Measurements from ENCODE around the gene NOS1AP.

The NOS1AP gene

DNA sequence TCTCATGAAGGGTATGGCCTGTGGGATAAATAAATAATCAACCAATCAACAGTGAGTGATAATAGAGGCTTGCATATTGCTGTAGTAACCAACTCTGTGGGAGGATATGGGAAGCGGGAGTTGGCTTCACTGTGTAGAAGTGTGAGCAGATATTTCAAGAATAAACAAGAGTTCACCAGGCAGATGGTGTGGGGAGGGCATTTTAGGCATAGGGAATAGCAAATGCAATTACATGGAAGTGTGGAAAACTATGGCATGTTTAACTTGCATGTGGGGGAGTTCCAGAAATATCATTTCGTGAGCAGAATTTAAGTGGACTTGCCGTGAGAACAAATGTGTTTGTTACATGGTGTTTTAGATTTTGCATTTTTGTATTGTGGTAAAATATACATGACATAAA is 211.9 kb downstream of the NOS1AP start:
- Histone ChIP-seq H3K9me3 (ENCODE audit: insufficient read depth, low read length) (no peaks in the 10 kb centered on the region), H3K9ac (ENCODE audit: insufficient read length, low read depth) (no peak overlapping the region), H3K4me1 (ENCODE audit: insufficient read depth, insufficient read length) (no peaks in the 10 kb centered on the region), H3K36me3 (ENCODE audit: insufficient read depth, insufficient read length, low read length) (no peaks in the 10 kb centered on the region), H3K27me3 (ENCODE audit: insufficient read depth, insufficient read length) (no peaks in the 10 kb centered on the region), H3K4me3 (ENCODE audit: insufficient read length, low read depth) (no peak overlapping the region)
- DNase-seq (ENCODE audit: low read depth, low spot score), result no peak
- TF ChIP-seq SUZ12 (IDR thresholded peaks at IDR 0.05; ENCODE audit: extremely low read depth, insufficient read depth, insufficient read length), result no peak
- TF ChIP-seq YY1 (IDR thresholded peaks at IDR 0.05; ENCODE audit: insufficient read depth, insufficient read length), result no peak
- no peak for TF ChIP-seq ZNF274 (IDR thresholded peaks at IDR 0.05; ENCODE audit: low read depth, low read length)

DNA sequence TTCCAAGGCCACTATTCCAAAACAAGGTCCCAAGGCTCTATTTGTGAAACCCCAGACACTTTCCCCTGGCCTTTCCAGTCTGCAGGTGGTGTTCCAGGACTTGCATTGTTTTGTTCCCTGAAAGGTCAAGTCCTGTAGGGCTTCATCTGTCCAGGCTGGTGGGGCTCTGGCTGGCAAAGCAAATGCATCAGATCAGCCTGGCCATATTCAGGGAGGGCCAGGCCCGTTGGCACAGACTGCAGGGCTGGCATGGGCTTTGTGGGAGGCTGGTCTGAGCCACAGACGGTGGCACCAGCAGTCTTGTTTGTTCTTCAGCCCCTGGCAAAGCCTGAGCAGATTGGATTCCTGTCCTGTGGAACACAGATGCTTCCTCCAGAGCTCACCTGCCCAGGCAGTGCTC is 214.2 kb downstream of the NOS1AP start:
- TF ChIP-seq YY1 (IDR thresholded peaks at IDR 0.05; ENCODE audit: insufficient read depth, insufficient read length) (no peak), SUZ12 (IDR thresholded peaks at IDR 0.05; ENCODE audit: extremely low read depth, insufficient read depth, insufficient read length) (no peak), ZNF274 (IDR thresholded peaks at IDR 0.05; ENCODE audit: low read depth, low read length) (no peak)
- Histone ChIP-seq H3K4me3 (ENCODE audit: insufficient read length, low read depth) (no peak overlapping the region), H3K9me3 (ENCODE audit: insufficient read depth, low read length) (no peaks in the 10 kb centered on the region), H3K9ac (ENCODE audit: insufficient read length, low read depth) (no peak overlapping the region), H3K4me1 (ENCODE audit: insufficient read depth, insufficient read length) (no peaks in the 10 kb centered on the region), H3K36me3 (ENCODE audit: insufficient read depth, insufficient read length, low read length) (no peaks in the 10 kb centered on the region), H3K27me3 (ENCODE audit: insufficient read depth, insufficient read length) (no peaks in the 10 kb centered on the region)
- DNase-seq (ENCODE audit: low read depth, low spot score), result no peak

DNA sequence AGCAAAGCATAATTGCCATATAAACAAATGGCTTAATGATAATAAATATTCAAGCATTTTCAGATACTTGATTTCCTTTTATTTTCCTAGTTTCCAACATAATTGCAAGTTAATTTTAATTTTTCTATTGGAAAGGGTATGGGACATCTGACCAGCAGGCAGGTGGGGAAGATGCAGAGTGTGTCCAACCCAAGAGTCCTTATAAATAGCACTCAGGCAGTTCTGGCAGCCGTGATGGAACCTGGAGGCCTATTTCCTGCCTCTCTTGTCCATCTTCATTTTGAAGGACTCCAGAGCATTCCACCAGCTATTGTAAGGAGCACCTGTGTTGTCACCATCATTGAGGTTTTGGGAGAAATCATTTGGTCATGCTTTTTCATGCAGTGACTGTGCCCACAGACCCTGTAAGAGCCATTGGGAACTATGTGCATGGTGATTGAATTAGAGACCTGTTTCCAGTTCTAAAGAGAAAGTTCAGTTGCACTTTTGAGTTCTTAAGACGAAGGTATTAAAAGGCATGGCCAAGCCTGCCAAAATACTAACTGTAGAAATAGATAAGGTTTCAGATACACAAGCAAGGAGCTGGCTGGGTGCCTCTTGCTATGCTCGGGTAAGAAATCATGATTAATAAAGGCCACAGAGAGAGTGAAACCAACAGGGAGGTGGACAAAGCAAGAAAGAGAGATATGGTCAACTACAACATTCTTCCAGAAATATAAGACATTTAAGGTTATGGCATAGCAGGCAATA is 214.9 kb downstream of the NOS1AP start:
- Histone ChIP-seq H3K9ac (ENCODE audit: insufficient read length, low read depth) (no peak overlapping the region), H3K36me3 (ENCODE audit: insufficient read depth, insufficient read length, low read length) (no peaks in the 10 kb centered on the region), H3K4me3 (ENCODE audit: insufficient read length, low read depth) (no peak overlapping the region), H3K27me3 (ENCODE audit: insufficient read depth, insufficient read length) (no peaks in the 10 kb centered on the region), H3K9me3 (ENCODE audit: insufficient read depth, low read length) (no peaks in the 10 kb centered on the region), H3K4me1 (ENCODE audit: insufficient read depth, insufficient read length) (no peaks in the 10 kb centered on the region)
- no peak for TF ChIP-seq SUZ12 (IDR thresholded peaks at IDR 0.05; ENCODE audit: extremely low read depth, insufficient read depth, insufficient read length)
- no peak for TF ChIP-seq YY1 (IDR thresholded peaks at IDR 0.05; ENCODE audit: insufficient read depth, insufficient read length)
- TF ChIP-seq ZNF274 (IDR thresholded peaks at IDR 0.05; ENCODE audit: low read depth, low read length), result no peak
- DNase-seq (ENCODE audit: low read depth, low spot score), result no peak

DNA sequence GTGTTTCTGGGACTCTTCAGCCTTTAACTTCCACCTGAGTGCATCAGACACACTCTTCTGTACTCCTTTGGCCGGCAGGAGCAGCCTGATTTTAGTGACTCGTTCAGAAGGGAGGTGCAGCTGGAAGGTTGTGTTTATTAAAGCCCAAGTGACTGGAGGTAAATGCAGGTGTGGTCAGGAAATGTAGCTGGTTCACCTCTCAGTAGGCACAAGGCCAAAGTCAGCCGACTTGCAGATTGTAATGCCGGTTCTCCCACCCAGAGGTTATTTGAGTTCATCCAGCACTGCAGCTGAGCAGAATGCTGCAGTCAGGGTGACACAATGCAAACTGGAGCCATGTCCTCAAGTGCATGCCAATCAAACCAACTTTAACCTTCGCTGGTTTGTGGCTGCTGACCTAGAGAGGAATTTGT is 215.7 kb downstream of the NOS1AP start:
- H3K4me1 ChIP-seq (ENCODE audit: insufficient read depth, insufficient read length), result no peaks in the 10 kb centered on the region
- no peaks in the 10 kb centered on the region for H3K9me3 ChIP-seq (ENCODE audit: insufficient read depth, low read length)
- H3K27me3 ChIP-seq (ENCODE audit: insufficient read depth, insufficient read length), result no peaks in the 10 kb centered on the region
- no peak overlapping the region for H3K4me3 ChIP-seq (ENCODE audit: insufficient read length, low read depth)
- no peak for DNase-seq (ENCODE audit: low read depth, low spot score)
- no peak overlapping the region for H3K9ac ChIP-seq (ENCODE audit: insufficient read length, low read depth)
- no peak for TF ChIP-seq SUZ12 (IDR thresholded peaks at IDR 0.05; ENCODE audit: extremely low read depth, insufficient read depth, insufficient read length)
- no peak for TF ChIP-seq ZNF274 (IDR thresholded peaks at IDR 0.05; ENCODE audit: low read depth, low read length)
- no peak for TF ChIP-seq YY1 (IDR thresholded peaks at IDR 0.05; ENCODE audit: insufficient read depth, insufficient read length)
- no peaks in the 10 kb centered on the region for H3K36me3 ChIP-seq (ENCODE audit: insufficient read depth, insufficient read length, low read length)

DNA sequence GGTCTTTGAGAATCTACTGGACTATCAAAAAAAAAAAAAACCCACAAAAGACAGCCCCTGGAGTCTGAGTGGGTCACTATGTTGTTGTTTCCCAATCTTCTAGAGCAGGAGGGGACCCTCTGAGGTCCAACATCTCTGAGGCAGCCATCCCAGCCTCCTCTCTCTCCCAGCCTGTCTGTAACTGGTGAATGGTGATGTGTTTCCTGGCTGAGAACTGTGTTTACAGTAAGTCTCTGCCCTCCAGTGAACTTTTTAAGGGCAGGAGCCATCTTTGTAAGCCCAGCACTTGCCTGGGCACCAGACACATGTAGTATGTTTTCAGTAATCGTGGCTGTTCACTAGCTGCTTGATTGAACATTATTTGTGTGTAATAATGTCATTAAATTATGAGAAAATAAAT is 221.5 kb downstream of the NOS1AP start:
- DNase-seq (ENCODE audit: low read depth, low spot score), result no peak
- H3K27me3 ChIP-seq (ENCODE audit: insufficient read depth, insufficient read length), result no peaks in the 10 kb centered on the region
- H3K9ac ChIP-seq (ENCODE audit: insufficient read length, low read depth), result no peak overlapping the region

DNA sequence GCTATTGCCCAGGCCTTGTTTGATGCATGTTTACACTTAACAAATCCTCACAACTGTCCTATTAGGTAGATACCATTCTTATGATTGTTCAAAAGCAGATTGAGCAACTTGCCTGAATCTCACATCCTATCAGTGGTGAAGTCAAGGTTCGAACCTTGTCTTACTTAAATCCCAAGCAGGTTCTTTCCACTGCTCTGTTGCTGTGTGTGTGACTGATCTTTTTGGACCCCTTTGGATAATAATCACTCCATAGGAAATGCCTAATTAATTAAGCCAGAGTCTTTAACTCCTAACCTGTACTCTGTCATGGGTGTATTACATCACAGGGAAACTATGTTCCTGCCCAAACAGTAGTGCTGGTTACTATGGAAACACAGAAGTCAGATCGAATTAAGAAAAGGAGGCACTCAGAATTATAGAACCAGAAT is 222.9 kb downstream of the NOS1AP start:
- Histone ChIP-seq H3K9ac (ENCODE audit: insufficient read length, low read depth) (no peak overlapping the region), H3K36me3 (ENCODE audit: insufficient read depth, insufficient read length, low read length) (no peaks in the 10 kb centered on the region), H3K4me1 (ENCODE audit: insufficient read depth, insufficient read length) (no peaks in the 10 kb centered on the region), H3K27me3 (ENCODE audit: insufficient read depth, insufficient read length) (no peaks in the 10 kb centered on the region), H3K4me3 (ENCODE audit: insufficient read length, low read depth) (no peak overlapping the region), H3K9me3 (ENCODE audit: insufficient read depth, low read length) (no peaks in the 10 kb centered on the region)
- no peak for TF ChIP-seq SUZ12 (IDR thresholded peaks at IDR 0.05; ENCODE audit: extremely low read depth, insufficient read depth, insufficient read length)
- no peak for TF ChIP-seq ZNF274 (IDR thresholded peaks at IDR 0.05; ENCODE audit: low read depth, low read length)
- no peak for TF ChIP-seq YY1 (IDR thresholded peaks at IDR 0.05; ENCODE audit: insufficient read depth, insufficient read length)
- DNase-seq (ENCODE audit: low read depth, low spot score), result no peak

More for the DNA sequence above, 221.5 kb downstream of the NOS1AP start:
- Histone ChIP-seq H3K9me3 (ENCODE audit: insufficient read depth, low read length) (no peaks in the 10 kb centered on the region), H3K4me3 (ENCODE audit: insufficient read length, low read depth) (no peak overlapping the region), H3K4me1 (ENCODE audit: insufficient read depth, insufficient read length) (no peaks in the 10 kb centered on the region), H3K36me3 (ENCODE audit: insufficient read depth, insufficient read length, low read length) (no peaks in the 10 kb centered on the region)
- no peak for TF ChIP-seq YY1 (IDR thresholded peaks at IDR 0.05; ENCODE audit: insufficient read depth, insufficient read length)
- no peak for TF ChIP-seq SUZ12 (IDR thresholded peaks at IDR 0.05; ENCODE audit: extremely low read depth, insufficient read depth, insufficient read length)
- no peak for TF ChIP-seq ZNF274 (IDR thresholded peaks at IDR 0.05; ENCODE audit: low read depth, low read length)

DNA sequence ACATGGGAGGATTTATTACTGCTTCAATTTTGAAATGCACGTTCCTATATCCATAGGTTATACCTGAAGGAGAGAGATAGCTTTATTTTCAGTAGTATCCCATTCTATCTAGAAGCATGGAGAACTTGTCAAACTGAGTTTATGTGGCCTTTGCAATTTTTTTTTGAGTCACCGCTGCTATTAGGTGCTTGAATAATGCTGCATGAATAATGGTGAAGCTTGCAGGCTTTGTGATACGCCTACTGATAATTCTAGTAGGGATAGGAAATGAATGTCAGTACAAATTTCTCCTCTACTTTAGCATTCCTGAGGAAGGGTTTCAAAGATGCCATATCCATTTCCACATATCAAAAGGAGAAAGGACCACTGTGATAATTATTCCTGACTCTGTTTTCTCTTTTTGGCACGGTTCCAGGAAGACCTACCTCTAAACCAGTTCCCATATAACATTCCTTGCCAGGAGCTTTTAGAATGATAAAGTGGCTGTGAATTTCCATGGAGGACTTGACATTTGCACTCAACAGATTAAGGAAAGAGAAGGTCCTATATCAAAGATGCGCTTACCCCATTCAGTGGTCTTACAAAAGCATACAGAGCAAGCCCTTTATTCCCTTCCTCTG is 223.7 kb downstream of the NOS1AP start:
- Histone ChIP-seq H3K27me3 (ENCODE audit: insufficient read depth, insufficient read length) (no peaks in the 10 kb centered on the region), H3K9me3 (ENCODE audit: insufficient read depth, low read length) (no peaks in the 10 kb centered on the region), H3K4me3 (ENCODE audit: insufficient read length, low read depth) (no peak overlapping the region), H3K4me1 (ENCODE audit: insufficient read depth, insufficient read length) (no peaks in the 10 kb centered on the region), H3K36me3 (ENCODE audit: insufficient read depth, insufficient read length, low read length) (no peaks in the 10 kb centered on the region), H3K9ac (ENCODE audit: insufficient read length, low read depth) (no peak overlapping the region)
- TF ChIP-seq SUZ12 (IDR thresholded peaks at IDR 0.05; ENCODE audit: extremely low read depth, insufficient read depth, insufficient read length) (no peak), ZNF274 (IDR thresholded peaks at IDR 0.05; ENCODE audit: low read depth, low read length) (no peak), YY1 (IDR thresholded peaks at IDR 0.05; ENCODE audit: insufficient read depth, insufficient read length) (no peak)
- DNase-seq (ENCODE audit: low read depth, low spot score), result no peak
